Left colon (tissue), 2 donors: ENCODE data around the gene ZNF765. TPM values are rescaled to one million over a fixed set of nuclear protein-coding genes. Genes with fewer than 3 reads are reported as not detected.
"Not testable (repeated sequence)": the region's sequence is repeated elsewhere in the genome, so short reads cannot be mapped to it uniquely, and the experiment has no call there.

Experiments
- ATAC-seq: fragments of 200-7000 bp; cut with Tn5 transposase; one replicate; pipeline ENCODE4 v1.9.1; 2020; ENCODE audit warnings: mild to moderate bottlenecking, moderate library complexity
- DNase-seq, 2 donors: peaks; one replicate each; pipeline ENCODE4 v3.0.0-alpha.2; 2020
- intact Hi-C, 2 donors: fragments of 100-400 bp; cut with DNase I in 1 of 2; cut with micrococcal nuclease in 1 of 2; formaldehyde crosslinking; loops; one replicate each; pipeline versions ENCODE4 v1.11.2 to v1.14.0; 2022; cut with DNase I, micrococcal nuclease
- total RNA-seq, 2 donors: library from RNA; stranded (reverse); fragmentation: NEBNext Ultra II Directional; extraction: Animal tissue kit (Norgen Biotek cat#: 25700); gene quantifications; one replicate each; pipeline ENCODE4 v1.2.1, GENCODE V29; 2021
- donor health status: DM: no; HTN: no; CAD: no.
- donor health status: DM: yes; HTN: yes; CAD: no.

ZNF765 gene
- total RNA-seq, 2 donors from 2014 or later = 9.6 to 9.9 TPM

GRCh38 chr19:53409505-53410204 lies 14.7 kb downstream of the ZNF765 start:
- DNase-seq (no peak), ATAC-seq (no peak)
- intact Hi-C loops = loop anchor here in 1 of 2 donors (10.0 kb wide), 1 partner anchor 335 kb away; no protein-coding TSS in a partner anchor

DNA sequence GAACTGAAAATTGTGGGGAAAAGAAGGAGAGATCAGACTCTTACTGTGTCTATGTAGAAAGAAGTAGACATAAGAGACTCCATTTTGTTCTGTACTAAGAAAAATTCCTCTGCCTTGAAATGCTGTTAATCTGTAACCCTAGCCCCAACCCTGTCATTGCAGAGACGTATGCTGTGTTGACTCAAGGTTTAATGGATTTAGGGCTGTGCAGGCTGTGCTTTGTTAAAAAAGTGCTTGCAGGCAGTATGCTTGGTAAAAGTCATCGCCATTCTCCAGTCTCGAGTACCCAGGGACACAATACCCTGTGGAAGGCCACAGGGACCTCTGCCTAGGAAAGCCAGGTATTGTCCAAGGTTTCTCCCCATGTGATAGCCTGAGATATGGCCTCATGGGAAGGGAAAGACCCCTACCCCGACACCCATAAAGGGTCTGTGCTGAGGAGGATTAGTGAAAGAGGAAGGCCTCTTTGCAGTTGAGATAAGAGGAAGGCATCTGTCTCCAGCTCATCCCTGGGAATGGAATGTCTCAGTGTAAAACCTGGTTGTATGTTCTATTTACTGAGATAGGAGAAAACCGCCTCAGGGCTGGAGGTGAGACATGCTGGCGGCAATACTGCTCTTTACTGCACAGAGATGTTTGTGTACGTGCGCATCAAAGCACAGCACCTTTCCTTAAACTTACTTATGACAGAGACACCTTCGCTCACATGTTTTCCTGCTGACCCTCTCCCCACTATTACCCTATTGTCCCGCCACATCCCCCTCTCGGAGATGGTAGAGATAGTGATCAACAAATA lies 25.8 kb downstream of the ZNF765 start:
- ATAC-seq, intact Hi-C loops, DNase-seq: not testable (repeated sequence)

GRCh38 chr19:53422551-53422950 lies 27.6 kb downstream of the ZNF765 start:
- intact Hi-C loops = no loop called here
- no peak for ATAC-seq
- no peak for DNase-seq

- DNase-seq, intact Hi-C loops, ATAC-seq: not testable (repeated sequence)
Observed at GRCh38 chr19:53423074-53423473, 28.1 kb downstream of the ZNF765 start.

- ATAC-seq, DNase-seq, intact Hi-C loops: not testable (repeated sequence)
Observed at GRCh38 chr19:53423680-53424079, 28.7 kb downstream of the ZNF765 start.

DNA sequence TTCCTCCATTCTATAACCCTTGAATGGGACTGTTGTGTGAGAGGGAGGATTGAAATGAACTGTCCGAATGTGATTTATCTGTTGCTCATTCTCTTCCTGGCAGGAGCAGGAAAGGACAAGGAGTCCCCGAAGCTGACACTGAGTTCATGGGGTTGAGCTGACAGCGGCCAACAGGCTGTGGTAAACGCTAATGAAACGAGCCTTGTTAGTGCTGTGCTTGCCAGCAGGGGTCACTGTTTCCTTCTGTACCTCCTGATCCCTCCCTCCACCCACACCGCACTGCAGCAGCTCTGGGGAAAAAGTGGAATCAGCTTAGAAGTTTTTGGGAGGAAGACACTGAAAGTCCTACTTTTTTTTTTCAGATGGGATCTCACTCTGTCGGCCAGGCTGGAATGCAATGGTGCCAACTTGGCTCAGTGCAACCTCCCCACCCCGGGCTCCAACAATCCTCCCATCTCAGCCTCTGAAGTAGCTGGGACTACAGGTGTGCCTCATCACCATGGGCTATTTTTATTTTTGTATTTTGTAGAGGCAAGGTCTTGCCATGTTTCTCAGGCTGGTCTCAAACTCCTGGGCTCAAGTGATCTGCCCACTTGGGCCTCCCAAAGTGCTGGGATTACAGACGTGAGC lies 30.1 kb downstream of the ZNF765 start:
- intact Hi-C loops = no loop called here
- DNase-seq (peak; percentile 58 to 74), ATAC-seq (peak; percentile 87)

GRCh38 chr19:53431399-53432087 lies 36.6 kb downstream of the ZNF765 start, which contains the start of gene ZNF761:
Gene ZNF761, plus strand, starts transcription at chr19:53431984. Its CDS starts 15,285 bp downstream, at chr19:53447269.
- intact Hi-C loops = loop anchor here in 1 of 2 donors (10.0 kb wide), 1 partner anchor 83 kb away; no protein-coding TSS in a partner anchor
- peak; percentile 96 to 99 for DNase-seq
- peak; percentile 99 for ATAC-seq

GRCh38 chr19:53432088-53432661 lies 37.2 kb downstream of the ZNF765 start:
- ATAC-seq (peak; percentile 43), DNase-seq (peak; percentile 34 to 51)
- intact Hi-C loops = loop anchor here in 1 of 2 donors (10.0 kb wide), 1 partner anchor 83 kb away; no protein-coding TSS in a partner anchor

DNA sequence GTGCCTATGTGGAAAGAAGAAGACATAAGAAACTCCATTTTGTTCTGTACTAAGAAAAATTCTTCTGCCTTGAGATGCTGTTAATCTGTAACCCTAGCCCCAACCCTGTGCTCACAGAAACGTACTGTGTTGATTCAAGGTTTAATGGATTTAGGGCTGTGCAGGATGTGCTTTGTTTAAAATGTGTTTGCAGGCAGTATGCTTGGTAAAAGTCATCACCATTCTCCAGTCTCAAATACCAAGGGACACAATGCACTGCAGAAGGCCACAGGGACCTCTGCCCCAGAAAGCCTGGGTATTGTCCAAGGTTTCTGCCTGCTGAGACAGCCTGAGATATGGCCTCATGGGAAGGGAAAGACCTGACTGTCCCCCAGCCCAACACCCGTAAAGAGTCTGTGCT lies 48.9 kb downstream of the ZNF765 start:
- DNase-seq, ATAC-seq, intact Hi-C loops: not testable (repeated sequence)

DNA sequence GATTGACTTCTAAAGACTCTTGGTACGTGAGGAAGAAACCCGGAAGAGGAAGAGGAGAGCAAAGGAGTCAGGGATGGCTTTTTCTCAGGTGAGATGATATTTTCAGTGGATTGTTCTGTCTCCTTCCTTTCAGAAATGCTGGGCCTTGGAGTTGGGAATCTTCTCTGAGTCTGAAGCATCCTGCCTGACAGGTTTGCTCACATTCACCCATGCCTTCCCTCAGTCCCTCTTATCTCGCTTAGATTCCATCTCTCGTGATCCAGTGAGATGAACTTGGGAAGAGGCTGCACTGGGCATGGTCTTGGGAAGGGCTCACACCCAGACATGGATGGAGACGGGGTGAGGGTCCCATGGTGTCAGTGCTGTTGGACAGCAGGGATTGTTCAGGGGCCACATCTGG lies 52.2 kb downstream of the ZNF765 start:
- ATAC-seq, DNase-seq, intact Hi-C loops: not testable (repeated sequence)

DNA sequence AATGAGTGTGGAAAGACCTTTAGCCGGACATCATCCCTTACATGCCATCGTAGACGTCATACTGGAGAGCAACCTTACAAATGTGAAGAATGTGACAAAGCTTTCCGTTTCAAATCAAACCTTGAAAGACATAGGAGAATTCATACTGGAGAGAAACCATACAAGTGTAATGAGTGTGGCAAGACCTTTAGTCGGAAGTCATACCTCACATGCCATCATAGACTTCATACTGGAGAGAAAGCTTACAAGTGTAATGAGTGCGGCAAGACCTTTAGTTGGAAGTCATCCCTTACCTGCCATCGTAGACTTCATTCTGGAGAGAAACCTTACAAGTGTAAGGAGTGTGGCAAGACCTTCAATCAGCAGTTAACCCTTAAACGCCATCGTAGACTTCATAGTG lies 60.9 kb downstream of the ZNF765 start:
- DNase-seq = no peak
- no peak for ATAC-seq

DNA sequence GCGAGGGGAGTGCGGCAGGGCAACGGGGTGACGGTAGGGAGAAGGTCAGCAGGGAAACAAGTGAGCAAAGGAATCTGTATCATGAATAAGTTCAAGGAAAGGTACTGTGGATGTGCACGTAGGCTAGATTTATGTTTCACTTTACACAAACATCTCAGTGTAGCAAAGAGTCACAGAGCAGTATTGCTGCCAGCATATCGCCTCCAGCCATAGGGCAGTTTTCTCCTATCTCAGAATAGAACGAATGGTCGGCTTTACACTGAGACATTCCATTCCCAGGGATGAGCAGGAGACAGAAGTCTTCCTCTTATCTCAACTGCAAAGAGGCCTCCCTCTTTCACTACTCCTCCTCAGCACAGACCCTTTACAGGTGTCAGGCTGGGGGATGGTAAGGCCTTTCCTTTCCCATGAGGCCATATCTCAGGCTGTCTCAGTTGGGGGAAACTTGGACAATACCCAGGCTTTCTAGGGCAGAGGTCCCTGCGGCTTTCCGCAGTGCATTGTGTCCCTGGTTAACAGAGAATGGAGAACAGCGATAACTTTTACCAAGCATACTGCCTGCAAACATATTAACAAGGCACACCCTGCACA lies 65.3 kb downstream of the ZNF765 start:
- DNase-seq, intact Hi-C loops, ATAC-seq: not testable (repeated sequence)

More for the DNA sequence above, 60.9 kb downstream of the ZNF765 start:
- intact Hi-C loops = no loop called here

DNA sequence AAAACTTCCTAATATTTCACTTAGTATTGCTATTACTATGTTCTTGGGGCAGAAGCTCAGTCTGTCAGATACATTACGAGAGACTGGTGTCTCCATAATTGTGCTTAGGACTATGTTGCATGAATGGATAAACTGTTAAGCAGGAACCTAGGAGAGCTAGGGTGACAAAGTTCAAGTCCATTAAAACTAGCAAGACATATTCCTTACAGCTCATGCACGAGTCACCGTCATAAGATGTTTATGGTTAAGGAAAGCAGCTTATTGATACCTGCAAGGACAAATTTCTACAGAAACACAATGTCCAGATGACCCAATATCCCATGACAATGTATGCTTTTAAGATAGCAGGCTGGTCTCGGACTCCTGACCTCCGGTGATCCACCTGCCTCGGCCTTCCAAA lies 66.9 kb downstream of the ZNF765 start:
- intact Hi-C loops = no loop called here
- DNase-seq (no peak), ATAC-seq (no peak)

- ATAC-seq = no peak
- no peak for DNase-seq
- intact Hi-C loops = no loop called here
Observed at GRCh38 chr19:53462861-53463260, 67.9 kb downstream of the ZNF765 start.

DNA sequence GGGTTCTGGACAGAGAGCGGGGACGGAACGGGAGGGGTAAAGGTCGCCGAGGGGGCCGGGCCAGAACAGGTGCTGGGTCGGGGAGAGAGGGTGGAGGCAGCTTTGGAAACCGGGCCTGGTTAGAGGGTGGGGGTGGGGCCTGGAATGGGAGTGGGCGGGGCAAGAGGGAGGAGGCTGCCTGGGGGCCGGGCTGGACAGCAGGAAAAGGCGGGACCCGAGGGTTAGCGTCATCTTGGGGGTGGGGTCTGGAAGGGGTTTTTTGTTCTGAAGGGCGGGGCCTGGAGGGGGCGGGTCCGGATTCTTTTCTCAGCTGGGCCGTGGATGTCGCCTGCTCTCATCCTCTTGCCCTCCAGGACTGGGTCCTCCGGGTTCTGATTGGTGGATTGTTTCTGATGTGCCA lies 68.3 kb downstream of the ZNF765 start:
- intact Hi-C loops = no loop called here
- ATAC-seq (no peak), DNase-seq (peak; percentile 27 to 38)

GRCh38 chr19:53466726-53467484 lies 72.0 kb downstream of the ZNF765 start:
- intact Hi-C loops = no loop called here
- DNase-seq = no peak
- peak; percentile 22 for ATAC-seq
